ENCODE results near the gene NDC1.
"Not testable (repeated sequence)": the region's sequence is repeated elsewhere in the genome, so short reads cannot be mapped to it uniquely, and the experiment has no call there.

Gene NDC1

GRCh38 chr1:53822931-53823330, 15.2 kb downstream of the NDC1 start:
- DNase-seq (ENCODE audit: low read depth in 2 of 2), result no peak

- no peak for DNase-seq (ENCODE audit: low read depth in 2 of 2)
Measured at GRCh38 chr1:53821380-53821779, 16.7 kb downstream of the NDC1 start.

GRCh38 chr1:53819387-53819786, 18.7 kb downstream of the NDC1 start:
- DNase-seq (ENCODE audit: low read depth in 2 of 2), result no peak

DNA sequence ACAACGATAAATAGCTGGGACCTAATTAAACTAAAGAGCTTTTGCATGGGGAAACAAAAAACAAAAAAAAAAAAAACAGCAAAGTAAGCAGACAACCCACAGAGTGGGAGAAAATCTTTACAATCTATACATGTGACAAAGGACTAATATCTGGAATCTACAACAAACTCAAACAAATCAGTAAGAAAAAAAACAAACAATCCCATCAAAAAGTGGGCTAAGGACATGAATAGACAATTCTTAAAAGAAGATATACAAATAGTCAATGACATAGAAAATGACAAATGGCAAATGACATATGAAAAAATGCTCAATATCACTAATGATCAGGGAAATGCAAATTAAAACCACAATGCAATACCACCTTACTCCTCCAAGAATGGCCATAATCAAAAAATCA, 21.5 kb downstream of the NDC1 start:
- DNase-seq (ENCODE audit: low read depth in 2 of 2), result not testable (repeated sequence)

DNA sequence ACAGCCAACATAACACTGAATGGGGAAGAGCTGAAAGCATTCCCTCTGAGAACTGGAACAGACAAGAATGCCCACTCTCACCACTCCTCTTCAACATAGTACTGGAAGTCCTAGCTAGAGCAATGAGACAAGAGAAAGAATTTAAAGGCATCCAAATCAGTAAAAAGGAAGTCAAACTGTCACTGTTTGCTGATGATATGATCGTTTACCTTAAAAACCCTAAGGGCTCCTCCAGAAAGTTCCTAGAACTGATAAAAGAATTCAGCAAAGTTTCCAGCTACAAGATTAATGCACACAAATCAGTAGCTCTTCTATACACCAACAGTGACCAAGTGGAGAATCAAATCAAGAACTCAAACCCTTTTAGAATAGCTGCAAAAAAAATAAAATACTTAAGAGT, 22.6 kb downstream of the NDC1 start:
- not testable (repeated sequence) for DNase-seq (ENCODE audit: low read depth in 2 of 2)

DNA sequence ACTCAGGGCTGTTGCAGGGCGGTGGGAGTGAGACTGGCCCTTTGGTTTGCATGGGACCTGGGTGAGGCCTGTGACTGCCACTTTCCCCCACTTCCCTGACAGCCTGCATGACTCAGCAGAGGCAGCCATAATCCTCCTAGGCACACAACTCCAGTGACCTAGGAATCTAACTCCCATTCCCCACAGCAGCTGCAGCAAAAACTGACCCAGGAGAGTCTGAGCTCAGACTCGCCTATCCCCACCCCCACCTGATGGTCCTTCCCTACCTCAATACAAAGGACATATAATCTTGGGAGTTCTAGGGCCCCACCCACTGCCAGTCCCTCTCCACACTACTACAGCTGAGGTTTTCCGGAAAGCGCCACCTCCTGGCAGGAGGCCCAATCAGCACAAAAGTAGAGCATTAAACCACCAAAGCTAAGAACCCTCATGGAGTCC, 26.7 kb downstream of the NDC1 start:
- no peak for DNase-seq (ENCODE audit: low read depth in 2 of 2)

DNA sequence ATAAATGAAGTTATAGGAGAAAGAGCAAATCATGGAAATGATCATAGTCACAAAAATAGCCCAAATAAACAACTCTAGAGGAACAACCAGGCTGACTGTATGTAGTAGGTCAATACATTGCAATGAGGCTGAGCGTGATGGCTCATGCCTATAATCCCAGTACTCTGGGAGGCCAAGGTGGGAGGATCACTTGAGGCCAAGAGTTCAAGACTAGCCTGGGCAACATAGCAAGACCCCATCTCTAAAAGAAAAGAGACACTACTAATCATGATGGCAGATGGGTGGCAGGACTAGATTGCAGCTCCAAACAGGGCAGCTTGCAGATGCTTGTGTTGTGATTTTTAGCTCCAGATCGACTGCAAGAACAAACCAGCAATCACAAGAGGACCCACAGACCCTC, 27.6 kb downstream of the NDC1 start:
- DNase-seq (ENCODE audit: low read depth in 2 of 2), result no peak

GRCh38 chr1:53810007-53810406, 28.1 kb downstream of the NDC1 start:
- DNase-seq (ENCODE audit: low read depth in 2 of 2), result no peak

GRCh38 chr1:53807916-53808315, 30.2 kb downstream of the NDC1 start:
- peak; percentile 20 to 27 for DNase-seq (ENCODE audit: low read depth in 2 of 2)

DNA sequence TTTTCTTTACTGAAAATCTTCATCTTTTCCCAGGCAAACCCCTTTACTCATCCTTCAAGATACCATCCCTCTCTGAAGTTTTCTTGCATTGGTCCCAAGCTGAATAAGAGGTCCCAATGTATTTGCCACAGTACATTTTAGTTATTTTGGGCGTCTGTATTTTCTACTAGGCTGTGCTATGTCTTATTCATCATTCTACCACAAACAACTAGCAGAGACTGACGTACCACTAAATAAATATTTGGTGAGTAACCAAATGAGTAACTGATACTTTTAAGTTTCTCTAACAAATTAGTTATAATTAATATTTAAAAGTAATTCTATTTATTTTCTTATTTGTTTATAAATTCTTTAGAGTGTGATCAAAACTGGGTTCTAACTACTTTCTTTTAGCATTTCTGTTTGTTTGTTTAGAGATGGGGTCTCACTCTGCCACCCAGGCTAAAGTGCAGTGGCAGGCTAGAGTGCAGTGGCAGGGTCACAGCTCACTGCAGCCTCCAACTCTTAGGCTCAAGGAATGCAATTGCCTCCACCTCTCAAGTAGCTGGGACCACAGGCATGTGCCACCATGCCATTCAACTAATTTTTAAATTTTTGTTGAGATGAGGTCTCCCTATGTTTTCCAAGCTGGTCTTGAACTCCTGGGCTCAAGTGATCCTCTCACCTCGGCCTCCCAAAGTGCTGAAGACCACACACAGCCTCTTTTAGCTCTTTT, 33.1 kb downstream of the NDC1 start:
- DNase-seq (ENCODE audit: low read depth in 2 of 2), result no peak

GRCh38 chr1:53804181-53804580, 33.9 kb downstream of the NDC1 start:
- no peak for DNase-seq (ENCODE audit: low read depth in 2 of 2)

- no peak for DNase-seq (ENCODE audit: low read depth in 2 of 2)
Measured at GRCh38 chr1:53800621-53801020, 37.5 kb downstream of the NDC1 start.

- DNase-seq (ENCODE audit: low read depth in 2 of 2), result peak in 1 of 2 experiments; percentile 13
Measured at GRCh38 chr1:53799141-53799540, 39.0 kb downstream of the NDC1 start.

GRCh38 chr1:53792806-53793205, 45.3 kb downstream of the NDC1 start:
- no peak for DNase-seq (ENCODE audit: low read depth in 2 of 2)

DNA sequence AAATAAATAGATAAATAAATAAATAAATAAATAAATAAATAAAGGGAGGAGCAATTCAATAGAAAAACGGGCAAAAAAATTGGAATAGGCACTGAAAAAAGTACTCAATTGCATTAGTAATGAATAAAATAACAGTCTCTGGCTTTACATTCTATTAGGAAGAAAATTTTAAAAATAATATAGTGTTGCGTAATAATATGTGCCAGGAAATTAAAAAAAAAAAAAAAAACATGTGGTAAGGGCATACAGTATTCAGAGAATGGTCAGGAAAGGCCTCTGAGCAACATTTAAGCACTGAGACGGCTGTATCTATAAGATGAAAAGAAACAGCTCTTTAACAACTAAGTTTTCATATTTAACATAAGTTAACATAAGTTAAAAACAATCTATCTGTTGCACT, 50.4 kb downstream of the NDC1 start:
- no peak for DNase-seq (ENCODE audit: low read depth in 2 of 2)

DNA sequence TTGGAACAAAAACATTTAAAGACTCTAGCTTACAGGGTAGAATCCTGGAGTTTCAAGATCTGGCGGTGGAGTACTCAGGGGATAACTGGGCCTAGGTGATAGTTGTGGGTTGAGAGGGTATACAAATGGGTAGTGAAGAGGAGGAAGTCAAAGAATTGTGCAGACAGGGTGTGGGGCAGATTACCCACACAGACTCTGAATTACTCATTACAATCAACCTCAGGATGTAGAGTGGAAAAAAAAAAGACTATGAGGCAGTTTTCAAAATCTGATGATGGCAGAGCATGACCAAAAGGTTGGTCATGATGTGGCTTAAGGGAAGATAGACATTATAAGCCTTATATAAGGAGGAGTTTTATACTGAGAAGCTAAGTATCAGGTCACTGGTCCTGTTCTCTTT, 55.0 kb downstream of the NDC1 start:
- no peak for DNase-seq (ENCODE audit: low read depth in 2 of 2)

- peak; percentile 47 to 58 for DNase-seq (ENCODE audit: low read depth in 2 of 2)
Measured at GRCh38 chr1:53781654-53782053, 56.4 kb downstream of the NDC1 start.

DNA sequence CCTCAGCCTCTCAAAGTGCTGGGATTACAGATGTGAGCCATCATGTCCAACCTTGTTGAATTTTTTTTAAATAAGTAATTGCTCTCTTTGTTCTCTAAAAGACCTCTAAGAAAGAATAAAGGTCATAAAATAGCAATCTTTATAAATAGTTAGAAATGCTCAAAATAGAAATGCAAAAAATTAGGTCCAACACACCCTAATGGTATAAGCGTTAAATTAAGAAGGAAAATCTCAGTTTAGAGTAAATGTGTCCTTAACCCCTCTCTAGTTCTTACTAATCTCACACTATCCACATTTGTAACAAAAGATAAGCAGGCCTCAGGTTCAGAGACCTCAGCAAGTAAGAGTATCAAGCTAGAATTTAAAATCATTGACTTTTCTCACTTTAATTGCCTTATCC, 60.8 kb downstream of the NDC1 start:
- no peak for DNase-seq (ENCODE audit: low read depth in 2 of 2)

- DNase-seq (ENCODE audit: low read depth in 2 of 2), result peak; percentile 59 to 66
Measured at GRCh38 chr1:53771648-53772047, 66.4 kb downstream of the NDC1 start.

DNA sequence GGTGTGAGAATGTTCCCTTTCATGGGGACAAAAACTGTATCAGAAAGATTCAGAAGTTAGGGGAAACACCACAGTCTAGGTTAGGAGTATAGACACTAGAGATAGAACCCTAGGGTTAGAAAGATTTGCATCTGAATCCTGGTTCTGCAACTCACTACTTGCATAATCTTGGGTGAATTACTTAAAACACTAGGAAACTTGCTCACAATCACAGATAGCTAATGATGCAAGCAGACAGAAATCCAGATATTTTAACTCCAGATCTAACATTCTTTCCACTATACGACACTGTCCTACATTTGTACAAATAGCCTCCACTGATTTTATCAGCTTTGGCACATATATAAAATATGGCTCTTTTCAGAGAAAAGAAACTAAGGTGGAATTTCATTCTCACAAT, 68.3 kb downstream of the NDC1 start:
- DNase-seq (ENCODE audit: low read depth in 2 of 2), result peak; percentile 26 to 34

- DNase-seq (ENCODE audit: low read depth in 2 of 2), result no peak
Measured at GRCh38 chr1:53769184-53769583, 68.9 kb downstream of the NDC1 start.

GRCh38 chr1:53766831-53767405, 71.2 kb downstream of the NDC1 start:
- peak; percentile 33 to 34 for DNase-seq (ENCODE audit: low read depth in 2 of 2)

DNA sequence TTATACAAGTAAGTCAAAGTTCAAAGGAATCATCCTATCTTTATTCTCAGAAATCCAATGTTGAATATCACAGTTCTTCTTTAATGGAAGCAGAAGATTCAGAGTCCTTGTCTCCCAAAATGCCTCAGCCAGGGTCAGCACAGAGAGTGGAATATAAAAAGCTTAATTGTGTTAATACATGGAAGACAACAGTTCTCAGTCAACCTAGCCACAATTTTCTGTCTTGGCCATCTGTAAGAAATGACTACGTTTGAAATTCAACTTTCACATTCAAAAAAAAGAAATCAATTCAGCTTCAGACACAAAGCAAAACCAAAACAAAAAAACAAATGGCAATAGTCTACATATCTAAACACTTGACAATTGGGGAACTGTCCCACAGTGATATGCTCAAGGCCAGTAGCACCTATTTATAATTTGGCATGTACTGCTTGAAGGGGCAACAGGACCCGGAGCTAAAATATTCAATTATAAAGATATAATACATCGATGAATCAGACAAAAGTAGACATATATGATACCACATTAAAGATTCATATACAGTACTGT, 71.8 kb downstream of the NDC1 start:
- DNase-seq (ENCODE audit: low read depth in 2 of 2), result no peak

All from fibroblast of skin of left quadriceps (primary cell).